Transverse colon (tissue), 4 donors: ENCODE data around the gene CDO1. TPM values are rescaled to one million over a fixed set of nuclear protein-coding genes. Genes with fewer than 3 reads are reported as not detected.

ENCODE experiments used
- DNase-seq: peaks from one replicate; pipeline ENCODE4 v3.0.0-alpha.2; 2019
- H3K27ac ChIP-seq, 4 donors: fragments of 200-600 bp; sonication (generic); 2 replicates each; pipeline ENCODE4 v1.5.1; 2016 to 2018; ENCODE audit warnings: inconsistent platforms in 4 of 4
- H3K27me3 ChIP-seq: fragments of 200-600 bp; sonication (generic); 2 replicates; pipeline ENCODE4 v1.5.1; 2017; ENCODE audit warnings: inconsistent platforms
- H3K36me3 ChIP-seq, 4 donors: fragments of 200-600 bp; sonication (generic); 2 replicates each; pipeline ENCODE4 v1.5.1; 2017 to 2019; ENCODE audit warnings: inconsistent platforms in 4 of 4
- H3K4me1 ChIP-seq, 4 donors: fragments of 200-600 bp; sonication (generic); 2 replicates each; pipeline ENCODE4 v1.5.1; 2017 to 2020; ENCODE audit warnings: inconsistent platforms in 4 of 4
- H3K4me3 ChIP-seq, 4 donors: fragments of 200-600 bp; sonication (generic); 1 replicate in 1 of 4; 2 replicates in 3 of 4; pipeline versions ENCODE4 v1.5.1 to v1.6.1; 2017 to 2019; ENCODE audit warnings: inconsistent platforms in 4 of 4
- H3K9me3 ChIP-seq, 2 donors: fragments of 200-600 bp; sonication (generic); 2 replicates each; pipeline ENCODE4 v1.5.1; 2017 to 2019; ENCODE audit warnings: inconsistent platforms in 2 of 2
- CTCF ChIP-seq, 5 experiments: fragments of 200-600 bp in 3 of 5; fragments of 450-650 bp in 2 of 5; sonication (generic) in 3 of 5; IDR thresholded peaks; 1 replicate in 2 of 5; 2 replicates in 3 of 5; pipeline ENCODE4 v1.5.1; 2016 to 2017; ENCODE audit warnings: antibody characterized with exemption in 5 of 5, inconsistent platforms in 3 of 5, mild to moderate bottlenecking in 2 of 5, moderate library complexity in 1 of 5
- EP300 ChIP-seq: sonication (generic); formaldehyde crosslinking; IDR thresholded peaks from one replicate; pipeline ENCODE4 v1.6.1; 2017; ENCODE audit warnings: antibody characterized with exemption, low read depth
- POLR2A ChIP-seq: fragments of 450-650 bp; IDR thresholded peaks from one replicate; pipeline ENCODE4 v1.6.1; 2016; ENCODE audit warnings: antibody characterized with exemption, mild to moderate bottlenecking, moderate library complexity
- POLR2AphosphoS5 ChIP-seq, 3 donors: sonication (generic); formaldehyde crosslinking; IDR thresholded peaks; one replicate each; pipeline ENCODE4 v1.6.1; 2016; ENCODE audit warnings: antibody characterized with exemption in 3 of 3
- WGBS, 2 donors: methylation state at CpG; one replicate each; pipeline ENCODE4 v1.1.5; 2018; ENCODE audit warnings: low coverage in 1 of 2; 5-methylcytosine and 5-hydroxymethylcytosine counted together
- in situ Hi-C, 4 donors: fragments of 200-750 bp; cut with MboI; loops; one replicate each; pipeline versions ENCODE4 v1.15.0 to v1.15.1; 2017; ENCODE audit warnings: low sequenced_read_pairs in 3 of 4, low pct_ligation_motif_present in 1 of 4, low pct_unique_long_range_greater_than_20kb in 1 of 4
- intact Hi-C: fragments of 100-400 bp; cut with DNase I; formaldehyde crosslinking; loops from one replicate; pipeline ENCODE4 v1.15.1; 2023; ENCODE audit warnings: low total_unique reads
- total RNA-seq, 4 donors: library from RNA; depleted of rRNA; stranded (reverse); fragments of >200 nt; gene quantifications; one replicate each; pipeline ENCODE4 v1.1.0, GENCODE V29; 2016

CDO1 gene
- total RNA-seq, 4 donors from 2014 or later: 0.40 to 10.4 (median 4.4) TPM; not detected in 1

- Histone ChIP-seq H3K27ac (no peak overlapping the region), H3K4me1 (no peaks in the 10 kb centered on the region), H3K4me3 (no peak overlapping the region), H3K9me3 (no peaks in the 10 kb centered on the region), H3K36me3 (no peaks in the 10 kb centered on the region), H3K27me3 (peaks cover 10% of the 10 kb centered on the region)
- intact Hi-C loops (no loop called here), in situ Hi-C loops (no loop called here)
- WGBS, 2 donors: 92 to 96% methylated on average over 1 of the region's 1 CpG
- TF ChIP-seq POLR2AphosphoS5 (IDR thresholded peaks at IDR 0.05) (no peak), CTCF (IDR thresholded peaks at IDR 0.05) (no peak), POLR2A (no peak), EP300 (no peak)
- DNase-seq: no peak
Observed at GRCh38 chr5:115788440-115788839, 28.0 kb downstream of the CDO1 start.

- Histone ChIP-seq H3K27ac (no peak overlapping the region), H3K4me1 (no peaks in the 10 kb centered on the region), H3K36me3 (no peaks in the 10 kb centered on the region), H3K4me3 (no peak overlapping the region), H3K9me3 (no peaks in the 10 kb centered on the region), H3K27me3 (peaks cover 10% of the 10 kb centered on the region)
- intact Hi-C loops (no loop called here), in situ Hi-C loops (no loop called here)
- WGBS, 2 donors: 16 to 29% methylated on average over 1 of the region's 1 CpG
- TF ChIP-seq CTCF (IDR thresholded peaks at IDR 0.05) (no peak), EP300 (no peak), POLR2AphosphoS5 (IDR thresholded peaks at IDR 0.05) (no peak), POLR2A (no peak)
- no peak for DNase-seq
Observed at GRCh38 chr5:115787426-115787825, 29.0 kb downstream of the CDO1 start.

GRCh38 chr5:115785381-115786065, 30.9 kb downstream of the CDO1 start:
- Histone ChIP-seq H3K4me3 (no peak overlapping the region), H3K27me3 (peaks cover 10% of the 10 kb centered on the region), H3K4me1 (no peaks in the 10 kb centered on the region), H3K36me3 (no peaks in the 10 kb centered on the region), H3K27ac (no peak overlapping the region), H3K9me3 (no peaks in the 10 kb centered on the region)
- 44 to 50% methylated on average over 1 to 6 of the region's 6 CpGs for WGBS, 2 donors
- in situ Hi-C loops (no loop called here), intact Hi-C loops (no loop called here)
- no peak for TF ChIP-seq POLR2AphosphoS5 (IDR thresholded peaks at IDR 0.05)
- TF ChIP-seq POLR2A: no peak
- no peak for TF ChIP-seq EP300
- TF ChIP-seq CTCF (IDR thresholded peaks at IDR 0.05): no peak
- DNase-seq: no peak

- 31 to 64% methylated on average over 1 of the region's 1 CpG for WGBS, 2 donors
Observed at GRCh38 chr5:115778417-115778816, 38.0 kb downstream of the CDO1 start.

More at GRCh38 chr5:115778417-115778816, 38.0 kb downstream of the CDO1 start:
- H3K36me3 ChIP-seq: no peaks in the 10 kb centered on the region
- H3K4me3 ChIP-seq: no peak overlapping the region
- DNase-seq: no peak
- TF ChIP-seq EP300 (no peak), POLR2AphosphoS5 (IDR thresholded peaks at IDR 0.05) (no peak), CTCF (IDR thresholded peaks at IDR 0.05) (no peak), POLR2A (no peak)
- no peaks in the 10 kb centered on the region for H3K27me3 ChIP-seq
- no peaks in the 10 kb centered on the region for H3K4me1 ChIP-seq
- in situ Hi-C loops: no loop called here
- intact Hi-C loops: no loop called here
- no peaks in the 10 kb centered on the region for H3K9me3 ChIP-seq
- H3K27ac ChIP-seq: no peak overlapping the region
